Natural killer cell (primary cell): ENCODE results near the gene COX14. TPM values are rescaled to one million over a fixed set of nuclear protein-coding genes. Genes with fewer than 3 reads are reported as not detected.

ENCODE experiments used
- ATAC-seq, 3 donors: fragments of 150-1000 bp in 2 of 3; fragments of 200-7000 bp in 1 of 3; cut with Tn5 transposase; 1 replicate in 1 of 3; 2 replicates in 2 of 3; pipeline ENCODE4 v1.10.0; 2021; ENCODE audit warnings: mild to moderate bottlenecking in 2 of 3, moderate library complexity in 2 of 3
- DNase-seq, 2 donors: peaks; one replicate each; pipeline versions ENCODE4 v3.0.0 to v3.0.0-alpha.2; 2013 to 2021; ENCODE audit warnings: mixed read lengths in 1 of 2
- H3K27ac ChIP-seq: one replicate; pipeline ENCODE4 v1.5.1; 2013; ENCODE audit warnings: mild to moderate bottlenecking, low read length
- H3K27me3 ChIP-seq: one replicate; pipeline ENCODE4 v1.6.1; 2013; ENCODE audit warnings: low read length; ENCODE audit not compliant: control insufficient read depth, insufficient read depth
- H3K36me3 ChIP-seq: one replicate; pipeline ENCODE4 v1.6.1; 2013; ENCODE audit warnings: low read length; ENCODE audit not compliant: control insufficient read depth, insufficient read depth
- H3K4me1 ChIP-seq: one replicate; pipeline ENCODE4 v1.6.1; 2013; ENCODE audit warnings: low read length; ENCODE audit not compliant: control insufficient read depth, insufficient read depth
- H3K4me3 ChIP-seq: one replicate; pipeline ENCODE4 v1.5.1; 2013; ENCODE audit warnings: low read length
- H3K9me3 ChIP-seq: one replicate; pipeline ENCODE4 v1.6.1; 2013; ENCODE audit warnings: low read length; ENCODE audit not compliant: control insufficient read depth, insufficient read depth
- H3K27ac Mint-ChIP-seq, 2 donors: one replicate each; pipeline ENCODE4 v1.8.0; 2022; ENCODE audit warnings: mild to moderate bottlenecking in 2 of 2, mixed read lengths in 2 of 2, moderate library complexity in 1 of 2
- H3K27me3 Mint-ChIP-seq, 2 donors: one replicate each; pipeline ENCODE4 v1.8.0; 2022; ENCODE audit warnings: low read depth in 2 of 2, mixed read lengths in 2 of 2
- H3K36me3 Mint-ChIP-seq: one replicate; pipeline ENCODE4 v1.8.0; 2022; ENCODE audit warnings: mixed read lengths
- H3K4me1 Mint-ChIP-seq, 2 donors: one replicate each; pipeline ENCODE4 v1.8.0; 2022; ENCODE audit warnings: mixed read lengths in 2 of 2
- H3K4me3 Mint-ChIP-seq: one replicate; pipeline ENCODE4 v1.8.0; 2022; ENCODE audit warnings: mild to moderate bottlenecking, moderate library complexity, mixed read lengths
- H3K9me3 Mint-ChIP-seq, 2 donors: one replicate each; pipeline ENCODE4 v1.8.0; 2022; ENCODE audit warnings: mixed read lengths in 2 of 2
- WGBS: methylation state at CpG from one replicate; pipeline ENCODE4 v1.1.7; 2013; ENCODE audit warnings: missing lambda C conversion rate; ENCODE audit not compliant: insufficient coverage; 5-methylcytosine and 5-hydroxymethylcytosine counted together
- intact Hi-C: fragments of 100-400 bp; cut with micrococcal nuclease; formaldehyde crosslinking; loops from one replicate; pipeline ENCODE4 v1.14.2; 2022
- total RNA-seq, 4 donors: library from RNA; stranded (reverse); fragments of 120-200 nt in 1 of 4; gene quantifications; one replicate each; pipeline versions ENCODE4 v1.2.3 to v1.2.4, GENCODE V29; 2013 to 2022
- TF ChIP-seq, protein P1 (sequence below): fragments of 200-600 bp; IDR thresholded peaks from one replicate; pipeline ENCODE4 v1.8.0; 2022; ENCODE audit warnings: antibody characterized with exemption

The COX14 gene
- total RNA-seq, 3 donors from 2014 or later (not counting 1 experiment from before 2014, with no cell fraction given) = 32.8 to 42.6 (median 36.7) TPM

DNA sequence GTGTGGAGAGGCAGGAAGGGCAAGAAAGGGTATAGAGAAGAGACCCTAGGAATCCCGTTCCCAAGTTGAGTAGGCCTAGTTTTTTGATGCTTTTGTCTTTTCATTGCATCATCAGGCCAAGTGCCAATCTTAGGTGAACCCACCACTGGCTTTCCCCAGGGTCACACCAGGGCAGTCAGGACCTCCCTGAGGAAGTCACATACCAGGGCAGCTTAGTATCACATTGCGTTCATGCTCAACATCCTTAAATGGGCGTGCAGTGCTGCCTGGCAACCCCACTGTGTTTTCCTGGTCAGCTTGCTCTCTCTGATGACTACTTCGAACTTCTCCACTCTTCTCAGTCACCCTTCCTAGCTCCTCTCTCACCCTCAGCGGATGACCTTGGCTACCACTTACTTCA is 45.6 kb upstream of the COX14 start:
- Histone ChIP-seq H3K9me3 (no peaks in the 10 kb centered on the region), H3K4me1 (peaks cover 6% of the 10 kb centered on the region), H3K4me3 (no peak overlapping the region), H3K27ac (no peak overlapping the region), H3K27me3 (no peaks in the 10 kb centered on the region), H3K36me3 (no peaks in the 10 kb centered on the region)
- Mint-ChIP-seq H3K27me3 (peaks cover 10 to 11% of the 10 kb centered on the region in 2 donors), H3K9me3 (no peaks in the 10 kb centered on the region), H3K36me3 (no peaks in the 10 kb centered on the region), H3K27ac (no peak overlapping the region), H3K4me1 (peaks cover 0 to 6% of the 10 kb centered on the region in 2 donors), H3K4me3 (no peak overlapping the region)
- TF ChIP-seq, protein P1, sequence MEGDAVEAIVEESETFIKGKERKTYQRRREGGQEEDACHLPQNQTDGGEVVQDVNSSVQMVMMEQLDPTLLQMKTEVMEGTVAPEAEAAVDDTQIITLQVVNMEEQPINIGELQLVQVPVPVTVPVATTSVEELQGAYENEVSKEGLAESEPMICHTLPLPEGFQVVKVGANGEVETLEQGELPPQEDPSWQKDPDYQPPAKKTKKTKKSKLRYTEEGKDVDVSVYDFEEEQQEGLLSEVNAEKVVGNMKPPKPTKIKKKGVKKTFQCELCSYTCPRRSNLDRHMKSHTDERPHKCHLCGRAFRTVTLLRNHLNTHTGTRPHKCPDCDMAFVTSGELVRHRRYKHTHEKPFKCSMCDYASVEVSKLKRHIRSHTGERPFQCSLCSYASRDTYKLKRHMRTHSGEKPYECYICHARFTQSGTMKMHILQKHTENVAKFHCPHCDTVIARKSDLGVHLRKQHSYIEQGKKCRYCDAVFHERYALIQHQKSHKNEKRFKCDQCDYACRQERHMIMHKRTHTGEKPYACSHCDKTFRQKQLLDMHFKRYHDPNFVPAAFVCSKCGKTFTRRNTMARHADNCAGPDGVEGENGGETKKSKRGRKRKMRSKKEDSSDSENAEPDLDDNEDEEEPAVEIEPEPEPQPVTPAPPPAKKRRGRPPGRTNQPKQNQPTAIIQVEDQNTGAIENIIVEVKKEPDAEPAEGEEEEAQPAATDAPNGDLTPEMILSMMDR = no peak
- intact Hi-C loops = no loop called here
- ATAC-seq (no peak), DNase-seq (no peak)
- 67% methylated on average over 5 of the region's 5 CpGs for WGBS

DNA sequence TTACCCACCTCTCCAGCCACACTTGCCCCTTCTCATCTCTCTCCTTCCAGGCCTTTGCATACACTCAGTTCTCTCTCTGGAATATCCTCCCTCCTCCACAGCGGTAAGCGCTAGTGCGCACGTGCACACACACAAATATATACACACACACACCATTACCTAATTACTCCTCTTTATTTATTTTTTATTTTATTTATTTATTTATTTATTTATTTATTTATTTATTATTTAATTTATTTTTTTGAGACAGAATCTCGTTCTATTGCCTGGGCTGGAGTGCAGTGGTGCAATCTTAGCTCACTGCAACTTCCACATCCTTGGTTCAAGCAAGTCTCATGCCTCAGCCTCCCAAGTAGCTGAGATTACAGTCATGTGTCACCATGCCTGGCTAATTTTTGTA is 43.0 kb upstream of the COX14 start:
- Mint-ChIP-seq H3K27ac (no peak overlapping the region), H3K4me3 (no peak overlapping the region), H3K27me3 (no peaks in the 10 kb centered on the region), H3K4me1 (peaks cover 0 to 6% of the 10 kb centered on the region in 2 donors), H3K9me3 (no peaks in the 10 kb centered on the region), H3K36me3 (no peaks in the 10 kb centered on the region)
- WGBS = 86% methylated on average over 3 of the region's 5 CpGs
- Histone ChIP-seq H3K9me3 (no peaks in the 10 kb centered on the region), H3K27ac (no peak overlapping the region), H3K36me3 (no peaks in the 10 kb centered on the region), H3K4me1 (peaks cover 6% of the 10 kb centered on the region), H3K4me3 (no peak overlapping the region), H3K27me3 (no peaks in the 10 kb centered on the region)
- ATAC-seq (no peak), DNase-seq (no peak)
- TF ChIP-seq, protein P1 = no peak
- intact Hi-C loops = no loop called here

DNA sequence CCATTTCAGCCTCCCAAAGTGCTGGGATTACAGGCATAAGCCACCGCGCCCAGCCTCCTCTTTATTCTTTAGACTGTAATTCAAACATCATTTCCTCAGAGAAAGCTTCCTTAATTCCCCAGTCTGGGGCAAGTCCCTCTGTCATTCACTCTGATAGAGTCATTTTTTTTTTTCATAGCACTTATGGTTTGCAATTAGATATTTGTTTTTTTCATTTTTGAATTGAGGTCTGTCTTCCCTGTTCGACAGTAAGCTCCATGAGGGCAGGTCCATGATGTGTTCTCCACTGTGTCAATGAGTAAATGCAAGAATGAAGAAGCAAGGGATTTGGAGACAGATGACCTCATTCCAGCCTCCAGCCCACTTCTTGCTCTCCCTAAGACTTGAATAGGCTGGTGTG is 42.5 kb upstream of the COX14 start:
- H3K36me3 ChIP-seq = no peaks in the 10 kb centered on the region
- TF ChIP-seq, protein P1 = no peak
- Mint-ChIP-seq H3K27ac (no peak overlapping the region), H3K27me3 (no peaks in the 10 kb centered on the region), H3K36me3 (no peaks in the 10 kb centered on the region), H3K4me3 (no peak overlapping the region), H3K4me1 (peaks cover 0 to 6% of the 10 kb centered on the region in 2 donors), H3K9me3 (no peaks in the 10 kb centered on the region)
- no peak overlapping the region for H3K4me3 ChIP-seq
- no peaks in the 10 kb centered on the region for H3K9me3 ChIP-seq
- intact Hi-C loops = no loop called here
- DNase-seq (no peak), ATAC-seq (no peak)
- WGBS = 91% methylated on average over 3 of the region's 3 CpGs
- H3K27me3 ChIP-seq = no peaks in the 10 kb centered on the region
- peaks cover 6% of the 10 kb centered on the region for H3K4me1 ChIP-seq
- no peak overlapping the region for H3K27ac ChIP-seq
